ACHN (cell line): Measurements from ENCODE around the gene FMNL2.

Experiments used
- DNase-seq: peaks from one replicate; pipeline ENCODE4 v3.0.0-alpha.2; 2015
- in situ Hi-C: cut with HindIII; loops from 2 replicates; pipeline ENCODE4 v1.10.0; 2017; ENCODE audit warnings: low sequenced_read_pairs, low pct_ligation_motif_present, low pct_unique_long_range_greater_than_20kb

FMNL2 gene

GRCh38 chr2:152413228-152414030 is 78.5 kb downstream of the FMNL2 start:
- no peak for DNase-seq
- in situ Hi-C loops: no loop called here

- no peak for DNase-seq
- in situ Hi-C loops: no loop called here
Measured at GRCh38 chr2:152415231-152415642, 80.3 kb downstream of the FMNL2 start.

GRCh38 chr2:152415796-152416195 is 80.8 kb downstream of the FMNL2 start:
- in situ Hi-C loops: no loop called here
- DNase-seq: no peak

GRCh38 chr2:152418688-152419087 is 83.7 kb downstream of the FMNL2 start:
- in situ Hi-C loops: no loop called here

GRCh38 chr2:152419944-152420343 is 85.0 kb downstream of the FMNL2 start:
- in situ Hi-C loops: no loop called here
- no peak for DNase-seq

More at GRCh38 chr2:152418688-152419087, 83.7 kb downstream of the FMNL2 start:
- DNase-seq: no peak

GRCh38 chr2:152420363-152420762 is 85.4 kb downstream of the FMNL2 start:
- in situ Hi-C loops: no loop called here
- no peak for DNase-seq

GRCh38 chr2:152420936-152421335 is 86.0 kb downstream of the FMNL2 start:
- in situ Hi-C loops: no loop called here
- DNase-seq: no peak

GRCh38 chr2:152421521-152422370 is 86.8 kb downstream of the FMNL2 start:
- peak; percentile 99 for DNase-seq

GRCh38 chr2:152423684-152424083 is 88.7 kb downstream of the FMNL2 start:
- in situ Hi-C loops: no loop called here
- no peak for DNase-seq

More at GRCh38 chr2:152421521-152422370, 86.8 kb downstream of the FMNL2 start:
- in situ Hi-C loops: no loop called here

- in situ Hi-C loops: no loop called here
- no peak for DNase-seq
Measured at GRCh38 chr2:152425765-152426727, 91.1 kb downstream of the FMNL2 start.

- in situ Hi-C loops: no loop called here
- DNase-seq: no peak
Measured at GRCh38 chr2:152426801-152427200, 91.8 kb downstream of the FMNL2 start.

- DNase-seq: no peak
- in situ Hi-C loops: no loop called here
Measured at GRCh38 chr2:152427902-152428301, 92.9 kb downstream of the FMNL2 start.

GRCh38 chr2:152428800-152429582 is 94.0 kb downstream of the FMNL2 start:
- in situ Hi-C loops: no loop called here
- peak; percentile 39 for DNase-seq

GRCh38 chr2:152430876-152431275 is 95.9 kb downstream of the FMNL2 start:
- DNase-seq: no peak

GRCh38 chr2:152431370-152432098 is 96.6 kb downstream of the FMNL2 start:
- no peak for DNase-seq
- in situ Hi-C loops: no loop called here

More at GRCh38 chr2:152430876-152431275, 95.9 kb downstream of the FMNL2 start:
- in situ Hi-C loops: no loop called here

GRCh38 chr2:152432206-152432653 is 97.3 kb downstream of the FMNL2 start:
- no peak for DNase-seq
- in situ Hi-C loops: no loop called here

- no peak for DNase-seq
- in situ Hi-C loops: no loop called here
Measured at GRCh38 chr2:152432765-152433164, 97.8 kb downstream of the FMNL2 start.
